Neutrophil (primary cell): ENCODE data around the gene HAO1.

Source experiments
- H3K27ac ChIP-seq: fragments of 200-600 bp; sonication (generic); 2 replicates; pipeline ENCODE4 v1.5.1; 2016; ENCODE audit warnings: mild to moderate bottlenecking, moderate library complexity
- H3K27me3 ChIP-seq: fragments of 200-600 bp; sonication (generic); 2 replicates; pipeline ENCODE4 v1.6.0; 2016; ENCODE audit warnings: mild to moderate bottlenecking
- H3K36me3 ChIP-seq: fragments of 200-600 bp; sonication (generic); 2 replicates; pipeline ENCODE4 v1.5.1; 2017
- H3K4me1 ChIP-seq, 2 experiments: fragments of 200-600 bp in 1 of 2; sonication (generic) in 1 of 2; 1 replicate in 1 of 2; 2 replicates in 1 of 2; pipeline versions ENCODE4 v1.5.1 to v1.6.1; 2013 to 2016; ENCODE audit warnings: low read depth in 1 of 2, low read length in 1 of 2, mild to moderate bottlenecking in 1 of 2, moderate library complexity in 1 of 2; ENCODE audit not compliant: control insufficient read depth in 1 of 2, insufficient read depth in 1 of 2
- H3K4me3 ChIP-seq, 2 experiments: fragments of 200-600 bp in 1 of 2; sonication (generic) in 1 of 2; 1 replicate in 1 of 2; 2 replicates in 1 of 2; pipeline ENCODE4 v1.5.1; 2013 to 2016; ENCODE audit warnings: low read depth in 1 of 2, low read length in 1 of 2, mild to moderate bottlenecking in 1 of 2, moderate library complexity in 1 of 2
- H3K9me3 ChIP-seq: fragments of 200-600 bp; sonication (generic); 2 replicates; pipeline ENCODE4 v1.5.1; 2016
- CTCF ChIP-seq: fragments of 200-600 bp; sonication (generic); IDR thresholded peaks from 2 replicates; pipeline ENCODE4 v1.5.1; 2016; ENCODE audit warnings: antibody characterized with exemption

Gene HAO1

GRCh38 chr20:7980332-7981046, 40.2 kb upstream of the HAO1 start:
- Histone ChIP-seq H3K4me3 (no peak overlapping the region), H3K36me3 (peaks cover 67% of the 10 kb centered on the region), H3K9me3 (no peaks in the 10 kb centered on the region), H3K27ac (peak overlapping the region; percentile 3), H3K27me3 (no peaks in the 10 kb centered on the region), H3K4me1 (peaks cover 0 to 5% of the 10 kb centered on the region in 2 experiments)
- TF ChIP-seq CTCF: no peak

GRCh38 chr20:7977709-7978108, 37.5 kb upstream of the HAO1 start:
- Histone ChIP-seq H3K4me1 (peaks cover 0 to 5% of the 10 kb centered on the region in 2 experiments), H3K27ac (no peak overlapping the region), H3K9me3 (no peaks in the 10 kb centered on the region), H3K4me3 (no peak overlapping the region), H3K36me3 (peaks cover 40% of the 10 kb centered on the region), H3K27me3 (peaks cover 7% of the 10 kb centered on the region)
- no peak for TF ChIP-seq CTCF

GRCh38 chr20:7975851-7976414, 35.7 kb upstream of the HAO1 start:
- Histone ChIP-seq H3K36me3 (peaks cover 23% of the 10 kb centered on the region), H3K27ac (no peak overlapping the region), H3K9me3 (no peaks in the 10 kb centered on the region), H3K4me1 (peaks cover 0 to 5% of the 10 kb centered on the region in 2 experiments), H3K27me3 (peaks cover 24% of the 10 kb centered on the region), H3K4me3 (no peak overlapping the region)
- TF ChIP-seq CTCF: no peak

GRCh38 chr20:7974785-7975435, 34.7 kb upstream of the HAO1 start:
- no peak for TF ChIP-seq CTCF
- peaks cover 24% of the 10 kb centered on the region for H3K27me3 ChIP-seq
- no peak overlapping the region for H3K27ac ChIP-seq
- H3K36me3 ChIP-seq: peaks cover 12% of the 10 kb centered on the region
- no peaks in the 10 kb centered on the region for H3K9me3 ChIP-seq
- H3K4me3 ChIP-seq: no peak overlapping the region
- H3K4me1 ChIP-seq: no peaks in the 10 kb centered on the region

GRCh38 chr20:7971536-7972280, 31.4 kb upstream of the HAO1 start:
- Histone ChIP-seq H3K4me3 (no peak overlapping the region), H3K4me1 (no peaks in the 10 kb centered on the region), H3K36me3 (peaks cover 2% of the 10 kb centered on the region), H3K9me3 (no peaks in the 10 kb centered on the region), H3K27me3 (peaks cover 24% of the 10 kb centered on the region), H3K27ac (no peak overlapping the region)
- TF ChIP-seq CTCF: no peak
